OCI-M2 (cell line): ENCODE results near the gene GRIK4.

Experiments
- DNase-seq: peaks from one replicate; lab custom pipeline; 2025; ENCODE audit not compliant: unreplicated experiment; lab: John Stamatoyannopoulos, UW

The GRIK4 gene

DNA sequence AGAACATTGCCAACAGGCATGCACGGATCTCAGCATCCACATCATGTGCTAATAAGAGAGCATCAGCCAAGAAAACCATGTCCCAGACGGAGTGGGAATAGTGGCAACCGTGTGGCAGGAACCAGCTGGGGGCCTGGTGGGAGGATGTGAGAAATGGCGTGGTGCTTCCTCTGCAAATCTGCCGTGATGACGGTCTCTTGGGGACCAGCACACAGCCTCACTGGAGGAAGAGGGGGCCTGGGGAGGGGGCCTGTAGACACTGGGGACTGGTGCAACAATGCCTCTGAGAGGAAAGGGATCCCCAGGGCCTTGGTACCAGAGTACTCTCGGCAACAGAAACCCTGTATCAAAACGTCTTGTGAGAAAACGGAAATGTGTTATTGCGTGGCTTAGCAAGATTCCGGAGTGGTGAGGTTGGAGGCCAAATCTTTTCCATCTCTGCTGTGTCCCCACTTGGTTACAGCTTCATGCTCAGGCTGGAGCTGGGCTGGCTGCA, 358.0 kb downstream of the GRIK4 start:
- no peak for DNase-seq

DNA sequence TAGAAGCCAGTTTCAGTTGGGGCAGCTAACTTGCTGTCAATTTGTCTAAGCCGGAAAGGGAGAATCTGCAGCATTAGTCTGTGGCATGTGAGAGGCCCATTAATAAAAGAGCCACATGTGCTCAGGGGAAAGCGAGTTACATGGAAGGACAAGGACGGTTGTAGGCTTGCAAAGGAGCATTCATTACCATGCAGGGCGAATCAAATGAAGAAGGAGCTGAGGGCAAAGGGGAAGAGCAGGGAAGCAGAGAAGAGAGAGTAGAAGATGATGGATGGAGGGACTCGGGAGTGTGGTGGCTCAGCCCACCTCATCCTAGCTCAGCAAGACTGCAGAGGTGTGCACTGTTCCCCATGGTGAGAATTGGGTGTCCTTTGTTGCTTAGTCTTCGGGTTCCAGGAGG, 359.6 kb downstream of the GRIK4 start:
- DNase-seq, result no peak

DNA sequence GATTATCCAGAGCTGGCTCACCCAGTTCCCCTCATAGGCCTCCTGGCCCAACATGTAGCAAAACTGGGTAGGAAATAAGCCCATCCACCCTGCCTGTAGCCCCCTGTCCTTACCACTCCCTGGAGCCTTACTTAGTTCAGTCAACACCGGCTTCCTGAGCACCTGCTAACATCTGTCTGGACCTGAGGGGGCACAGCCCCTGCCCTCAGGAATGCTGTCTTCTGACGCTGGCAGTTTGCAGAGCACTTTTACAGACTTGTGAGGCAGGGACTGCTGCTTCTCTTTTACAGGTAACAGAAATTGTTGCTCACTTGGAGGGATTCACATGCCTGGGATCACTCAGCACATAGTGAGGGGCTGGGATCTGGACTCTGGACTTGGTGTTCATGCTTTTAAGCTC, 360.4 kb downstream of the GRIK4 start:
- no peak for DNase-seq

DNA sequence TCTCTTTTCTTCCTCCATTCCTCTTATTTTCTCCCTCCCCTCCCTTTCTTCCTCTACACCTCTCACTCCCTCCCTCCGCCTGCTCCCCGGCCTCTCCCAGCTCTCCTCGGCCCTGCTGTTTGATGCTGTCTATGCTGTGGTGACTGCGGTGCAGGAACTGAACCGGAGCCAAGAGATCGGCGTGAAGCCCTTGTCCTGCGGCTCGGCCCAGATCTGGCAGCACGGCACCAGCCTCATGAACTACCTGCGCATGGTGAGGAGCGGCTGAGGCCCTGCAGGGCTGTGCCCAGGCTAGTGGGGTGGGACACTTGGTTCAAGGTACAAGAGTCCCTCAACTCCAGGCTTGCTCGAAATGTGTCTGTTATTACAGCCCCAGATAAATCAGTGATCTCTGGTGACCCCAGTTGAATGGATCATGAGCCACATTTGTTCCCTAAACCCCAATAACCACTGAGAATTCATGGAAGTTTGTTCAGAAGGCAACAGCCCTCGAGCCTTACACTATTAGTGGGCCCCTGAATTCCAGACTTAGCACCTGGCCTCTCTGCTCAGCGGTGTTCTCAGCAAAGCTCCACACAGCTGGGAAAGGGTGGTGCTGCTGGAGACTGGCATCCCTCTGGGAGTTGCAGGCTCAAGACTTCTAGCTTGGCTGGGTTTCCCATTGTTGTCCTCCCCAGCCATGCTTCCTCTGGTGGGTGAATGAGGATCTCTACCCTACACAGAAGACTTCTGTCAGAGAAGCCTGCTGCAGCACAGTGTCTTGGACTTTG, 362.6 kb downstream of the GRIK4 start:
- no peak for DNase-seq

DNA sequence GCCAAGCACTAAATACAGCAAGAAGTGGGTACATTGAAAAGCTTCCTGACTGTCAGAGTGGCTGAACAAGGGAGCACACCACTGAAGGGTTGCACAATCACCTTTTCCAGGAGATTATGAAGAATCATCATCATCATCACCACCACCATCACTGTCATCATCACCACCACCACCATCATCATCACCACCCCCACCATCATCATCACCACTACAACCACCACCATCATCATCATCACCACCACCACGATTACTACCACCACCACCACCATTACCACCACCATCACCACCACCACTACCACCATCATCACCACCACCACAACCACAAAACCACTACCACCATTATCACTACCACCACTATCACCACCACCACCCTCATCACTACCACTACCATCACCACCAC, 364.4 kb downstream of the GRIK4 start:
- no peak for DNase-seq

DNA sequence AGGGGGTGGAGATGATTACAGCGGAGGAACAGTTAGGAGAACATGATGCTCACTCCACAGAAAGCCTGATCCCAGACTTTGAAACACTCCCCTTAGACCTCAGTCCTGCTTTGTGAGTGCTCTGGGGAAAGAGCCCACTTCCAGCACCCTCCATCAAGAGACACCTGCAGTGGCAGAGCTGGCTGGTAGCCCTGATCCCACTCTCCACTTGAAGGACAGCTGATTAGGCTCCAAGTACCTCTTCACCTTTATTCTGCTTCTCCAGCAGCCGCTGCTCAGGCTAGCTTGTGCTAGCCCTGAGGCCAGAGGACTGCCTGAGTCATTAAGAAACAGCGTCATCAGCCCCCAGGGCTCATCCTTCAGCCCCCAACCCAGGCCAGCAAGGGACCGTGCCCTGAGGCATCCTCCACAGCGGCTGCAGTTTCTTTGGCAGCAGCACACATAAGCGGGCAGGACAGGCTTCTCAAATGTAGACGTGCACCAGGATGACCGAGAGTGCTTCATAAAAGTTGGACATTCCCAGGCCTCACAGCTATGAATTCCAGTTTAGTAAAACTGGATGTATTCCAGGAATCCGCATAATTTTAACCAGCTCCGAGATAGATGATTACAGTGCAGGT, 366.3 kb downstream of the GRIK4 start:
- DNase-seq, result no peak

DNA sequence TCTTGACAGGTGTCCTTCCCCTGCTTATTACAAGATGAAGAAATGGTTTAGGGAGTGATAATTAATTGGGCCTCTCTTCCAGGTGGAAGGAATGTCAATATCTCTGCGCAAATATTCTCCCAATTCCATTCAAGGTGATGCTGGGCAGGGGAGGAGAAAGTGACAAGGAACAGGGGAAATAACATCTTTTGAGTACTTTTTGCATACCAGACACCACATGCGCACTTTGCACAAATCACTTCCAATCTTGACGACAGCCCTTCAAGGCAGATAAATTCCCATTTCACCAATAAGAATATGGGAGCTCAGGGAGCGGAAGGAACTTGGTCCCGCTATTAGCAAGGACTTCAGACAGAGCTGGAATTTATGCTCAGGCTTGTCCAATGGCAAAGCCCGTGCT, 367.2 kb downstream of the GRIK4 start:
- DNase-seq, result no peak

DNA sequence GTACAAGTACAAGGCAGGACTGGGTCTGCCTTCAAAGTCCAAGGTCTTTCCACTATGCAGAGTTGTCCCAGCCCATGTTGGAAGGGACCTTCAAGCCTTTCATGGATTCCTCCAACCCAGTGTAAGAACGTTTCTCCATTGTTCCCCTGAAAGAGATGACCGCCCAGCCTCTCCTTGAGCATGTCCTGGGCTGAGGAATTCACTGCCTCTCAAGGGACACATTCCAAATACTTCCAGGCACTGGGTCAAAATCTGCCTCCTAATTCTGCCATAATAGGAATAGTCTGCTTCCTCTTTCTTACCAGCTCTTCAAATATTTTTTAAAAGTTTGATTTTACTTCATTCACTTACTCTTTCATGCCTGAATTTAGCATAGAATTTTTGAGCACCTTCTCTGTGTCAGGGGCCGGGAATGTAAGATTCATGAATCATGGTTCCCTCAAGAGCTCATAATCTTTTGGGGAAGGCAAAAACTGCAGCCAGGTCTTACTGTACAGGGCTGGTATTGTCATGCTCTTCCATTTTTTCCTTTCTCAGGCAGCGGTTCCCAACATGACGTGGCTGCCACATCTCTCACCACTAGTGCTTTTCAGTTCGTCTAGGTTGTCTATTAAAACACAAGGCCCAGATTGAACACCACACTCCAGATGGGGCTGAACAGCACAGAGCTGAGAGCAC, 369.1 kb downstream of the GRIK4 start:
- DNase-seq, result no peak

DNA sequence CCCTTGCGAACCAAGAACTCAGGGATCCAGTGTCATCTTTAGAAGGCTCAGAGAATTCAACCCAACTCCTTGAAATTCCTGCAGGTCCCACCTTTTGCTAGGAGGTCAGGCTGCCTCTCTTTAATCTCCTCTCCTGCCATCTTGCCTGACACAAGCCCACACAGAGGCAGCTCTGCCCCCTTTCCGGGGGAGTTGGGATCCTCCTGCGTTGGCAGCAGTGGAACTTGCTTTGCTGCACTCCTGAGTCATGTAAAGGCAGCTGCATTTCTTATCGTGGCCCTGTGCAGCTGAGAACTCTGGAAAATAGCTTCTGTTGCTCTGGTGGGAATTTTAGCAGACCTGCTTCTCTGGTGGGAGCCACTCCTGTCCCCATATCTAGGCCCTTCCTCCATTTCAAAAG, 370.0 kb downstream of the GRIK4 start:
- DNase-seq, result no peak

DNA sequence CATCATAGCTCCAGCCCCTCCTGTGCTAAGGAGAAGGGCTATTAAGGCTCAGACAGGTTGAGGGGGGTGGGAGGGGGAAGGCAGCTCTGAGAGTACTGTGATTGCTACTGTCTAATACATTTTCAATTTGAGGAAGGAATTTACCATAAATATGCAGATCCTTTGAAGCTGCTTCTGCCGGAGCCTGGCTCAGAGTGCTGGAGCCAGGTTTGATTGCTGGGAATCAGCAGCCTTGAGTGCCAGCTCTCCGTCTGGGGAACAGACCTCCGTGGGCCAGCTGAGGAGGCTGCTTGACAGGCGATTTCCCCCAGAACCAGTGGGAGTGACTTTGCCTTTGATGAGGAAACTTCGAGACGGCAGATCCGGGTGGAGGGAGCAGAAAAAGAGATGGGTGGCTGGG, 370.6 kb downstream of the GRIK4 start:
- no peak for DNase-seq

DNA sequence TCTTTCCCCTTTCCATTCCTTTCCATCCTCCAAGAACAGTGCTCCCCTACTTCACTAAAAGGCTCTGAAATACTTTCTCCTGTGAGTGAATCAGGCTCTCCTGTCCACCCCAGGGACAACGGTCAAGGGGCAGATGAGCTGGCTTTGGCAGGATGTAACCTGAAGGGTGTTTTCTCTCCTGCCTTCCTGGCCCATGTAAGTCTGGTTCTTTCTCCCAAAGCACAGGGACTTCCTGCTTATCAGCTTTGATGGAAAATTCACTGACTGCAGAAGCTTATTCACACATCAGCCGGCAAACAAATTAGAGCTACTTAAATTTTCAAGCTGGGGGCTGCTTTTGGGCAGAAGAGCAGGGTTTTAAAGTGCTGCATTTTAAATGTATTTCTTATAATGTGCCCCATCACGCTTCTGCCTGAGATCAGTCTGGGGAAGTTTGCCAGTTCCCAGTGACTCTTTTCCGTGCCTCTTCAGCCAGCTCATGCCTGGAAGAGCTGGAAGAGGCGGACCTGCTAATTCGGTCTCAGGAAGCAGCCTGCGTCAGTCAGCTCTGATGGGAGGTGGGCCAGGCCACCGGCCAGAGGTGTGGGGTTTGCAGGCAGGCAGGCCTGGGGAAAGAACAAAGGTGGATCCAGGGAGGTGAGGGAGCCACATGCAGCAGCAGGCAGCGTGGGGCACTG, 372.0 kb downstream of the GRIK4 start:
- no peak for DNase-seq

DNA sequence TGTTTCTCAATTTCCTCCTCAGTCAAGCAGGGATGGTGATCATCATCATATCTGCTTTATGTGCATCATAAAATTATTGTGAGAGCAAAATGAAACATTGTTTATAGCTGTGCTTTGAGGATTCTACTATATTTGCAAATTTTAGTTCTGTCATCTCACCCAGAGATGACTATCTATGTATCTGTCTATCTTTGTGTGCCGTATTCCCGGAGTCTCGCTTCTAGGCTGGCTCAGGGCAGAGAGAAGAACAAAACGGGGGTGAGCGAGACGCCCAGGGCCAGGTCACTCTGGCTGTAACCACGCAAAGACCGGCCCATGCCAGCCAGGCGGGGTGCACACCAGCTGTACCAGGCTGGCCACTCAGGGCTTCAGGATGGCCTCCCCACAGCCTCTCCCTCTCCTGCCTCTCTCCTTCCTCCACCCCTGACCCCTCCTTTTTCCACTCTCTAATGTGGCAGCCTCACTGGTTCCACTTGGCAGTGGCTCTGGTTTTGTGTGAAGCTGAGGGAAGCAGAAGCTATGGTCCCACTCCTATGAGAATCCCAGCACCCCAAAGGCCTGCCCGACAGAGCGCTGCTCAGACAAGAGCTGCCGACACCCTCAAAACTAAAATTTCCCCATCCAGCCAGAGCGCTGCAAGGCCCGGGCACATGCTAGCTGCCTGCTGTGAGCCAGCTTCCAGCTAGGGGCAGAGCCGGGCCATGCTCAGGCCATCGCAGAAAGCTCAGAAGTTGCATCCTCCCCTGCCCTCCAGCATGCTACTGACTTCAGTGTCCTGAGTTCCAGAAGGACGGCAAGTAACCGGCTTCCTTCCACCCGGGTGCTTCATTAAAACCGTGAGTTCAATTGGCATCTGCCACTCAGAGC, 372.8 kb downstream of the GRIK4 start:
- no peak for DNase-seq

DNA sequence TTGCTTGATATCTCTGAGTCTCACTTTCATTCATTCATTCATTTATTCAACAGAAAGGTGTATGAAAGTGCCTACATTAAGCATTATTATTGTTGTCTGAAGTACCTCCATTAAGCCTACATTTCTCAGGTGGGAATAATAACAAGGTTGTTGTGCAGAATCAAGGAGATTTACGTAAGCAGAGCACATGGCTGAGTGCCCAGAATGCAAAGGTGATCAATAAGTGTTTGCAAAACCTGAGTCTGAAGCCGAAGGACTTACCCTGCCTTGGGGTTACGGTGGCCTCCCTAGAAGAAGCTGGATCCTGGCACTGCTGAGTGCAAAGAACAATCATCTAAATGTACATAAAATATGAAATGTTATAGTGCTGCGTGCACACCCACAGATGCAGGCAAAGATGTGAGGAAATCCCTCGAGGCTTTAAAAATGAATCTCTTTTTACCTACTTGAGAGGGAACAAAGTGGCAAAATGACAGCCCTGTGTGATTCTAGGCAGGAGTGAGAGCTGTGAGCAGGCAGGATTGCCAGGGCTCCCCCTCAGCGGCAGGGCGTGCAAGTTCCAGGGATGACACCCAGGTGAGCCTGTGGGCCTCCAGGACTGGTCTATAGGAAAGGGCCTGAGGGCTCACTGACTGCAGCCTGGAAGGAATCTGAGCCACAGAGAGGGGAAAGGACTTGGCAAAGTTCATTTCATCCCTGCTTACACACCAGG, 379.2 kb downstream of the GRIK4 start:
- DNase-seq, result no peak

DNA sequence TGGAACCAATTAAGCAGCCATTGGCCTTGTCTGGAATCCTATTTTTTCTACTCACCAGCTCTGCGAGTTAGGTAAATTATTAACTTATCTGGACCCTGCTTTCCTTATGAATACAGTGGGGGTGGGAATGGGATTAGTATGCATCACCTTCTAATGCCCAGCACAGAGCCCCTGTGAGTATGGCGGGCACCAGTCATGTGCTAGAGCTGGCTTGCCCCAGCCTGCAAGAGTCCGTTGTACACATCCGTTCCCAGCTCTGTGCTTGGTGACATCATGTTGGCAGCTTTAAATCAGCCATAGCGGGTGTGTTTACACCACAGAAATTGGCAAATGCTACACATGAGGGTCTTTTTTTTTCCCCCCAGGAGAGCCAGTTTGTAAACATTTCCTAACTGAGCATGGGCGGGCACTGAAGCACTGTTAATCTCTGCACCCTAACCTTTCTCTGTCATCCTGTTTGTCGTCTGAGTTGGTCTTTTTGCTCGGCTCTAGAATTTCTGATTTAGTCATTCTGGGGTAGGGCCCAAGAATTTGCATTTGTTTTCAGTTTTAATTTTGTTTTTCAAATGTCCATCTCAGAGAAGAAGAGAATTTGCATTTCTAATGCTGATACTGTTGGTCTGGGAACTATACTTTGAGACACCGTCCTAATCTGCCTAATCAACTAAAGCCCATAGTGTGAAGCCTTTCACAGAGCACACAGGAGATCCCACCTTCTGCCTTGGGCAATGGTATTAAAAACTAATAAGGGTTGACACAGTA, 382.1 kb downstream of the GRIK4 start:
- no peak for DNase-seq

DNA sequence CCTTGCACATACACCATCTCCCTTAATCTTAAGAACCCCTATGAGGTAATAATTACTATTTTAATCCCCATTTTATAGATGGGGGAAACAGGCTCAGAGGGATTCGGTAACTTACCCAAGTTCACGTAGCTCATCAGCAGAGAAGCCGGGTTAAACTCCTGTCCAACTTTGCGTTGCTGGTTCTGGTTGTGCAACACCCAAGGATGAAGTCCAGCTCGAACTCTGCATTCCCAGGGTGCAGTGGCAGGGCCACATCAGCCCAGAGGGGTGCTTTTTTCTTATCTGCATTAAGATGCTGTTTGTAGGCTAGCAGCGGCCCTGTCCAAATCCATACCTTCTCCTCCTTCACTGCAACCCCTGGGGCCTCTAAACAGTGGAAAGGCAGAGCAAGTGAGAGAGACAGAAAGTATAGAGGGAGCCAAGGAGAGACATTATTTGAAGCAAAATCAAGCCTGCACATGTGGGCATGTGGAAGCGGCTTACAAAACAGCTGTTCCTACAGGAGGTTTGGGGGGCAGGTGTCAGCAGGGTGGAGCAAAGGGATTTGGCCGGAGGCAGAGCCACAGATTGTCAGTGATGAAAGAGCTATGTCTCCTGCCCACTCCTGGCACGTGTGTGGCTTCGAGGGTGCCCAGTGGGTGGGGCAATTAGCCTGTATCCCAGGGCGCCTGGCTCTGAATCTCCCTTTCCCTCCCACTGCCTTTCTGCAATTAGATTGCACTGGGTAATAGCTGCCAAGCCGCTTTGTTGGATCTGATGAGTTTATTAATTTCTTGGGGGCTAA, 382.8 kb downstream of the GRIK4 start:
- no peak for DNase-seq

DNA sequence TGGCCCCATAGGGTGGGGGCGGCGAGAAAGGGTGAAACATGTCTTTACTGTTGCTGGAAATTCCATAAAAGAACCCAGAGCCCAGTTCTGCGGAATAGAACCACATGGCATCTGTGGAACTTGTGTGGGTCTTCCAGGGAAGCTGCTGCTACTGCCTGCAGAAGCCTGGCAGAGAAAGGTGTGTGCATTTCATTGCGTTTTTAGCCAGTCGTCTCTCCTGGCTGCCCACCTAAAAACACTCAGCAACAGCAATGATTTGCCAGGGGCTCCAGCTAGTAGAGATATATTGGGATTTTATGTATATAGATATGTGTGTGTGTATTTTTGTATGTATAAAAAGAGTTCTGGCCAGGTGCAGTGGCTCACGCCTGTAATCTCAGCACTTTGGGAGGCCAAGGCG, 385.1 kb downstream of the GRIK4 start:
- no peak for DNase-seq

DNA sequence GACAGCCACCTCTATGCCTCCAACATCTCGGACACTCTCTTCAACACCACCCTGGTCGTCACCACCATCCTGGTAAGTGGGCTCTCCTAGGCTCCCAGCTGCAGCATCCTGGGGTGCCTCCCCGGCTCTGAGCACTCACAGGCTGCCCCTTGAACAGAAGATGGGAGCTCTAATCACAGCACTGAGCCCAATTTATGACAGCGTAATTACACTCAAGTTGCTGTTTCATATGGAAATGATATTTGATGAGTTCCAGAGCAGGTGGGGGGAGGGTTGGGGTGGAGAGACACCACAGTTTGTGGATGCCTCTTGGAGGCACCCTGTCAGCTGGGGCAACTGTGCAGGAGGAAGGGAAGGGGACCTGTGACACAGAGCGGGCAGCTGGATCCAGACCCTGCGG, 387.0 kb downstream of the GRIK4 start:
- no peak for DNase-seq

DNA sequence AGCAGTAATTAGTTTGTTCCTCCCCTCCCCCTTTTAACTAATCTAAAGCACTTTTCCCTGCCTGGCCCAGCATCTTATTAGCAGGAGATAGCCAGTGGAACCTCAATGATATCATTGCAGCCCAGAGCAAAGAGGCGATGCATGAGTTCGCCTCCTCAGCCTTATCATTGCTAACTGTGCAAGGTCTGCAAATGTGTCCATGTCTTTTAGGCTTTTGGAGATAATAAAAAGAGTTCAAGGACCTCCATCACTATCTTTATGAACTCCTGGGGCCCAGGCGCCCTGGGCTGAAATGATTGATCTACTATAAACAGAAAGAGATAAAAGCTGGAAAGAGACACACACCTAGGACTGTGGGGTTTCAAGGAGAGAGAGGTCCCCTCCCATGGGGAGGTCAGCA, 388.2 kb downstream of the GRIK4 start:
- DNase-seq, result no peak

DNA sequence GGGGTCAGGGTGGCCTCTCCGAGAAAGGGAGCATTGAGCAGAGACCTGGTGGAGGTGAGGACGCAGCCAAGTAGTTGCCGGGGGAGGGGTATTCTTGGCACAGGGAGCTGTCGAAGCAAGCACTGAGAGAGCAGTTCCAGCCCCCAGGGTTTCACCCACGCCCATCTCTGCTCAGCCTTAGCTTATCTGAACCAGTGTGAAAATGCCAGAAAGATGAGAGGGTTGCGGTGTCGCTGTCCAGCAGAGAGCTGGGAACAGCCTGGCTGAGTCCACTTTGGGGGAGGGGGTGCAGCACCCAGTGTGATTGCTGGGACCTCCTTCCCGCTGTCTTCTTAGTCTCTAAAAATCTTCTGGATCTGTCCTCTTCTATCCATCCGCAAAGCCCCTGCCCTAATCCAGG, 389.1 kb downstream of the GRIK4 start:
- DNase-seq, result no peak
